GM18508 (cell line): ENCODE data around the gene ACVR1C.

Experiments used
- ATAC-seq: cut with Tn5 transposase; IDR thresholded peaks from one replicate; pipeline ENCODE4 v1.9.1; 2021; ENCODE audit warnings: moderate number of reproducible peaks; ENCODE audit not compliant: insufficient read depth, unreplicated experiment

ACVR1C gene

GRCh38 chr2:157504623-157505022 is 124.0 kb downstream of the ACVR1C start:
- no peak for ATAC-seq

- ATAC-seq = no peak
These were observed 127.6 kb downstream of the ACVR1C start for GRCh38 chr2:157501026-157501425.

GRCh38 chr2:157500334-157500733 is 128.3 kb downstream of the ACVR1C start:
- no peak for ATAC-seq

GRCh38 chr2:157498483-157498882 is 130.2 kb downstream of the ACVR1C start:
- ATAC-seq = no peak

GRCh38 chr2:157497638-157498314 is 130.9 kb downstream of the ACVR1C start:
- peak; percentile 80 for ATAC-seq

GRCh38 chr2:157492189-157492773 is 136.4 kb downstream of the ACVR1C start:
- ATAC-seq = peak; percentile 90

- no peak for ATAC-seq
These were observed 138.7 kb downstream of the ACVR1C start for GRCh38 chr2:157489983-157490382.

- no peak for ATAC-seq
These were observed 139.8 kb downstream of the ACVR1C start for GRCh38 chr2:157488877-157489276.

GRCh38 chr2:157487747-157488146 is 140.9 kb downstream of the ACVR1C start:
- ATAC-seq = no peak

- ATAC-seq = no peak
These were observed 141.4 kb downstream of the ACVR1C start for GRCh38 chr2:157487271-157487610.

GRCh38 chr2:157486596-157487270 is 141.9 kb downstream of the ACVR1C start:
- no peak for ATAC-seq

- ATAC-seq = peak; percentile 74
These were observed 148.3 kb downstream of the ACVR1C start for GRCh38 chr2:157480182-157480961.

- ATAC-seq = no peak
These were observed 149.3 kb downstream of the ACVR1C start for GRCh38 chr2:157479081-157480027.

- no peak for ATAC-seq
These were observed 150.7 kb downstream of the ACVR1C start for GRCh38 chr2:157477919-157478318.

GRCh38 chr2:157476953-157477709 is 151.5 kb downstream of the ACVR1C start:
- no peak for ATAC-seq
